ENCODE data around the gene BCORL1.

The BCORL1 gene

GRCh38 chrX:130009658-130010223 lies 27.3 kb downstream of the BCORL1 start:
- no peak for DNase-seq (ENCODE audit: low read depth)

- no peak for DNase-seq (ENCODE audit: low read depth)
Measured at GRCh38 chrX:130012683-130013082, 30.2 kb downstream of the BCORL1 start.

- DNase-seq (ENCODE audit: low read depth) = no peak
Measured at GRCh38 chrX:130013661-130014060, 31.2 kb downstream of the BCORL1 start.

GRCh38 chrX:130014356-130014755 lies 31.9 kb downstream of the BCORL1 start:
- no peak for DNase-seq (ENCODE audit: low read depth)

DNA sequence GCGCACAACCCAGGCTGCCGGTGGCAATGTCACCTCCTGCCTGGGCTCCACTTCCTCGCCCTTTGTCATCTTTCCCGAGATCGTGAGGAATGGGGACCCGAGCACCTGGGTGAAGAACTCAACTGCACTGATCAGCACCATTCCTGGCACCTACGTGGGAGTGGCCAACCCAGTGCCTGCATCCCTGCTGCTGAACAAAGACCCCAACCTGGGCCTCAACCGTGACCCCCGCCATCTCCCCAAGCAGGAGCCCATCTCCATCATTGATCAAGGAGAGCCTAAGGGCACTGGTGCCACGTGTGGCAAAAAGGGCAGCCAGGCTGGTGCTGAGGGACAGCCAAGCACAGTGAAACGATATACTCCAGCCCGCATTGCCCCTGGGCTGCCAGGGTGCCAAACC lies 32.3 kb downstream of the BCORL1 start:
- DNase-seq (ENCODE audit: low read depth) = no peak

- no peak for DNase-seq (ENCODE audit: low read depth)
Measured at GRCh38 chrX:130015181-130015580, 32.7 kb downstream of the BCORL1 start.

- no peak for DNase-seq (ENCODE audit: low read depth)
Measured at GRCh38 chrX:130018143-130018542, 35.7 kb downstream of the BCORL1 start.

DNA sequence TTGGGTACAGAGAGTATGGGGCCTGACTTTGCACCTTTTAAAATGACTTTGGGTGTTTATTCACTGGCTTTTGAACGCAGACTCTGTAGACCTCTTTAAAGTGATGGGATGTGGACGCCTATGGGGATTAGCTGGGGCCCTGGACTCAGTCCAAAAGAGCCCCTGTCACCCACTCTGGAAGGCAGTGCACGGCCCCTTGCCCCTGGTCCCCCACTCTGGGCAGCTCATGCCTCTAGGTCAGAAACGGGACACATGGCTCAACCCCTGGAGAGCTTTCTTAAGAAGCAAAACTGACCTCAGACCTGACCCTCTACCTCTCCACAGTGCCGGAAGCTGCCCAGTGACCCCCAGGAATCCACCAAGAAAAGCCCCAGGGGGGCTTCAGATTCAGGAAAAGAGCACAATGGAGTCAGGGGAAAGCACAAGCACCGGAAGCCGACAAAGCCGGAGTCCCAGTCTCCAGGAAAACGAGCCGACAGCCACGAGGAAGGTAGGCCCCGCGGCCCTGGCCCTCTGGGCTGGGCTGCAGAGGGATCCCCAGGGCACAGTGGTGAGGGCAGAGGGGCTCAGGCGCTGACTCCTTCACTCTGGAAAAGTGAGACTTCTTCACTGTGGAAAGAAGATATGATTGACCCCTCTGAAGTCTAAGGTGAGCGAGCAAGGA lies 38.4 kb downstream of the BCORL1 start:
- no peak for DNase-seq (ENCODE audit: low read depth)

- peak; percentile 55 for DNase-seq (ENCODE audit: low read depth)
Measured at GRCh38 chrX:130024127-130024526, 41.7 kb downstream of the BCORL1 start.

DNA sequence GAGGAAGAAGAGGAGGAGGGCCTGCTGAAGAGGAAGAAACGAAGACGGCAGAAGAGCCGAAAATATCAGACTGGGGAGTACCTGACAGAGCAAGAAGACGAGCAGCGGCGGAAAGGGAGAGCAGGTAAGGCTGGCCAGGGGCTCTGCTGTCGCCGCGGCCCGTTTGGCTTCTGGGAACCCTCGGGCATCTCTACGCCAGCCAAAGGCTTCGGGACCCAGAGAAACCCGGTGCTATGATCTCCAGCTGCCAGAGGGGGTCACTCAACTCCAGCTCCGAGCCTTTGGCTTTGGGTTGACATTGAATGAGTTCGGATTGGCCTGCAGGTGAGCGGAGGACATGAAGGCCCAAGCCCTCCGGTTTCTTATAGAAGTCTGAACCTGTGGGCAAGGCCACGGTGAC lies 42.8 kb downstream of the BCORL1 start:
- no peak for DNase-seq (ENCODE audit: low read depth)

GRCh38 chrX:130027569-130027968 lies 45.1 kb downstream of the BCORL1 start:
- DNase-seq (ENCODE audit: low read depth) = no peak

DNA sequence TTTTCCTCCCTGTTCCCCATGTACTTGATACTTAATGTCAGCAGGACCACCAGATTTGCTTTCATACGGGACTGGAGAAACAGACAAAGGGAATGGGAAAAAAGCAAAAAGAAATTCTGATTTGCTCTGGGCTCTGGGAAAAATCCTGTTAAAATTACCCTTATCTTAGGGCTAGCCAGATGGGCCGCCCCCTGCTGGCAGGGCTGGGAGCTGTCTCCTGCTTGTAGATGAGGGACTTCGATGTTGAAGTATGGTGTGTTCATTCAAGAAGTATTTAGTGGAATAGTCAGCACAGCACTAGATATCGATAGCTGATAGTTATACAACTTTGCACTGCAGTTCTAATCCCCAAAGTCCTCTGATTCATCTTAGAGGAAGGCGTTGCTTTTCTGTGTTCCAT lies 45.8 kb downstream of the BCORL1 start:
- peak; percentile 11 for DNase-seq (ENCODE audit: low read depth)

- no peak for DNase-seq (ENCODE audit: low read depth)
Measured at GRCh38 chrX:130030826-130031225, 48.4 kb downstream of the BCORL1 start.

GRCh38 chrX:130032552-130032951 lies 50.1 kb downstream of the BCORL1 start:
- DNase-seq (ENCODE audit: low read depth) = no peak

DNA sequence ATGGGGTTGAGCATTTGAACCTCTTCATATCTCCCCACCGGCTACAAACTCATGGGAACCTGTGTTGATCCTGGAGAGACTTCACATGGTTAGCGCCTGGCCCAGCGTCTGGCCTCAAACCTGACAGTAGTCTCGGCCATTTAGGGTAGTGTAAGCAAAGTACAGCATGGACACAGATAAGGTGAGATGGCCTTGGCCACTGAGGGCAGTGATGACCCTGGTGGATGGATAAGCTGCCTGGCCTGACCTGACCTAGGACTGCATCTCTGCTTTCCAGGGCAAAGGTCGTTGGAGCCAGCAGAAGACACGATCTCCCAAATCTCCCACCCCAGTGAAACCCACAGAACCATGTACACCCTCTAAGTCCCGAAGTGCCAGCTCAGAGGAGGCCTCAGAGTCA lies 51.7 kb downstream of the BCORL1 start:
- DNase-seq (ENCODE audit: low read depth) = no peak

- DNase-seq (ENCODE audit: low read depth) = no peak
Measured at GRCh38 chrX:130039847-130040246, 57.4 kb downstream of the BCORL1 start.

DNA sequence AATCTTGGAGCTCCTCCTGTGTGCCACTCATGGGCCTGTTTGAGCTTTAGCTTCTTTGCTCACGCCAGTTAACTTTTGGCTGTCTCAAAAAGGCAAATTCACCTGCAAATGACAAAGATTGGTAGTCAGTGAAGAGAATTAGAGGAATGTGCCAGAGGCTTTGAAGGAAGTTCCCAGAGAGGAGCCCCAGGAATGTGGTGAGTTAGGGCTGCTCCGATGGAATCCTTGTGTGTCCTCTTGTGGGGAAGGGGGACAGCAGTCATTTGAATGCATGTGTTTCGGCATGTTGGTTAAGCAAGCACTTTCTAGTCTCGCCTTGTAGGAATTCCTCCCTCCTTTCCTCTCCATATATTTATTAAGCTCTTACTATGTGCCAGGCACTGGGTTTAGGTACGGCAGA lies 65.0 kb downstream of the BCORL1 start:
- DNase-seq (ENCODE audit: low read depth) = no peak

DNA sequence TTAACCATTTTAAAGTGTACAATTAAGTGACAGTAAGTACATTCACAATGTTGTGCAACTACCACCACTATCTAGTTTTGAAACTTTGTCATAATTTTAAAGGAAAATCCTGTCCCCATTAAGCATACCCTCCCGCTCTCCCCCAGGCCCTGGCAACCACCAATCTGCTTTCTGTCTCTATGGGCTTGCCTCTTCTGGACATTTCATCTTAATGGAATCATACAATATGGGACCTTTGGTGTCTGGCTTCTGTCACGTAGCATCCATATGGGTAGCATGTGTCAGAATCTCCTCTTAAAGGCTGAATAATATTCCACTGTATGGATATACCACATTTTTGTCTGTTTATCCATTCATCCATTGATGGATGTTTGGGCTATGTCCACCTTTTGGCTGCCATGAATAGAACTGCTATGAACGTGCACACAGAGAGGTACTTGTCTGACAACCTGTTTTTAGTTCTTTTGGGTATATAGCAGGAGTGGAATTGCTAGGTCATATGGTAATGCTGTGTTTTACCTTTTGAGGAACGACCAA lies 66.3 kb downstream of the BCORL1 start:
- DNase-seq (ENCODE audit: low read depth) = no peak

DNA sequence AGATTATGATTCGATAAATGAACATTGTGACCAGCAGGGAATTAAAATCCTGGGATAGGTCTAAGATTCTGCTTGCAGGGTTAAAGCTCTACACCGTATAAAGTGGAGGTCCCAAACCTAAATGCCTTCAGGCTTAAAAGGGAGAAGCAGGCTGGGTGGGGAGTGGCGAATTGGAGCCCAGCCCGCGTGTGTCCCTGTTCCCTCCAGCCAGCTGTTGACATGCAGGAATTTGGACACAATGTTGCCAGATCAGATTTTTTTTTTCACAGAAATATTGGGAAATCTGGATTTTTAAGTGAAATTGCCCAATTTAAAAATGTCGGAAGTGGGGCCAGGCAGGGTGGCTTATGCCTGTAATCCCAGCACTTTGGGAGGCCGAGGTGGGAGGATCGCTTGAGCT lies 67.4 kb downstream of the BCORL1 start:
- no peak for DNase-seq (ENCODE audit: low read depth)

DNA sequence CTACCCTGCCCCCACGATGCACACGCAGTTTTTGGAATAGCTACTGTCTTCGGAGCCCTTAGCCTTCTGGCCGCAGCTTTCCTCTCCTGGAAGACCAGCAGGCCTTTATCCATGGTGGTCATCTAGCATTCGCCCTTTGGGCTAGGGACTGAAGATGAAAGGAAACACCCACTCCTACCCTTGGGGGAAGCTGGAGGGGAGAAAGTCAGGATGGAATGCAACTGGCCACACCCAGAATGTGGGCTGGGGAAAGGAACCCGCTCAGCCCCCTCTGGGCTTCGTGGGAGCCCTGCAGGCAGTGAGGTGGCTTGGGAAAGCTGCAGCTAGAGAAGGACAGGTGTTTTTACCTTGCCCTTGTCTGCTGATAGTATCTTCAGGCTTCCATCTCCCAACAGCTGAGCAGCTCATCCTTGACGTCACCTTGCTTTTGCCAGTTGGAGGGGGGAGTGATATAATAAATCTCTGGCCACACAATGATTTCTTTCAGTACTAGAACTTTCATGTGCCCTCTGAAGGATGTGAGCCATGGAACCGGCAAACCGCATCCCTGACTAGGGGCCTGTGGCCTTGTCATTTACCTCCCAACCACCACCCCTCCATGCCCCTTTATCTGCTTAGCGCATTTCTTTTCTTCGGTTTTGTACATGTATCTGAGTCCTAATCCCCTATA lies 68.9 kb downstream of the BCORL1 start:
- DNase-seq (ENCODE audit: low read depth) = no peak

- no peak for DNase-seq (ENCODE audit: low read depth)
Measured at GRCh38 chrX:130053236-130053635, 70.8 kb downstream of the BCORL1 start.

DNA sequence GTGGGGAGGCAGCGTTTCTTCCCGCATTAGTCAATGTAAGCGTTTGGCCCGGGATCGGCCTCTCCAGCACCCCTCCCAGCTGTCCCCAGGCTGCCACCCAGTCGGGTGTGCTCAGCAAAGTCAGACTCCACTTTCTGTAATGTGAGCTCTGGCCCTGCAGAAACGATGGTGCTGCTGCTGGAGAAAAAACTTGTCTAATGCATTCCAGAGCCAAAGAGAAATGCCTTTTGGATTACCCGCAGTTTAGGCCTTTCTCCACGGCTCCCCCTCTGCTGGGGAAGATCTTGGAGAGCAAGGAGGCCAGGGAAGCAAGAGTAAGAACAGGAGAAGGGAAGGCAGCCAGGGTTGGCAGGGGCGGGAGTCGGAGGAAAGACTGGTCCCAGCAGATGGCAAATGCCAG lies 72.7 kb downstream of the BCORL1 start:
- no peak for DNase-seq (ENCODE audit: low read depth)

GRCh38 chrX:130055899-130056298 lies 73.5 kb downstream of the BCORL1 start:
- DNase-seq (ENCODE audit: low read depth) = no peak
